ENCODE data around the gene TTC12.

GRCh38 chr11:113393501-113393985, 79.2 kb downstream of the TTC12 start:
- no peak for TF ChIP-seq EZH2 (IDR thresholded peaks at IDR 0.05; ENCODE audit: insufficient read depth, poor library complexity, severe bottlenecking)
- no peak for TF ChIP-seq EZH2phosphoT487 (IDR thresholded peaks at IDR 0.05; ENCODE audit: insufficient read depth, low read depth)
